ENCODE results near the gene KCTD20.

DNA sequence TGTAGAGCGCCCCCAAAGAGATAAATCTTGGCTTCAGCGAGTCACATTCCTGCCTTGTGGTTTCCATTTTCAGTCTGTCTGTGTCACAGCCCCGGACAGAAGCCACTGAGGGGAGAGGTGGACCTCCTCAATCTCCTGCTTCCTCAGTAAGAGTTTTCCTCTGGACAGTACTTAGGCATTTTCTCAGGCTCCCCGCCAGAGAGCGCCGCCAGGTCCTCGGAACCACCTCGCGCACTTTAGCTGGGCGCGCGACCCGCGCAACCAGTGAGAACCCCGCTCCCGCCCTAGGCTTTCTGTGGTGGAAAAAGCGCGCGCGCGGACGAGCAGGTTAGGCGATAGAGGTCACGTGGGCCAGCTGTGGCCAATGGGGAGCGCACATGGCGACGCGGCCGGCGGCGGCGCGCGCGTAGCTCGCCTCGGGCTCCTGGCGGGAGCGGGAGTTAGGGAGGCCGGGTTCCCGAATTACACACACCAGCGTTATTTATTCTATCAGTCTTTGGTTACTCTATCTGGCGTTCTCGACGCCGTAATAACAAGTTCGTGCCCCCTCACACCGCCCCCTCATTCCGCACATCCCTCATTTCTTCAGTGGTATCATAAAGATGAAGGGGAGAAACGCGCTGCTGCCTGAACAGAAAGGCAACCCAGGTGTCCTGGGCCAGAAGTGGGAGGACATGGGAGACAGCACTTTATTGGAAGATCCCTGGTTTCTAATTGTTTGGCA, 19.5 kb upstream of the KCTD20 start:
- TF ChIP-seq, protein P1, sequence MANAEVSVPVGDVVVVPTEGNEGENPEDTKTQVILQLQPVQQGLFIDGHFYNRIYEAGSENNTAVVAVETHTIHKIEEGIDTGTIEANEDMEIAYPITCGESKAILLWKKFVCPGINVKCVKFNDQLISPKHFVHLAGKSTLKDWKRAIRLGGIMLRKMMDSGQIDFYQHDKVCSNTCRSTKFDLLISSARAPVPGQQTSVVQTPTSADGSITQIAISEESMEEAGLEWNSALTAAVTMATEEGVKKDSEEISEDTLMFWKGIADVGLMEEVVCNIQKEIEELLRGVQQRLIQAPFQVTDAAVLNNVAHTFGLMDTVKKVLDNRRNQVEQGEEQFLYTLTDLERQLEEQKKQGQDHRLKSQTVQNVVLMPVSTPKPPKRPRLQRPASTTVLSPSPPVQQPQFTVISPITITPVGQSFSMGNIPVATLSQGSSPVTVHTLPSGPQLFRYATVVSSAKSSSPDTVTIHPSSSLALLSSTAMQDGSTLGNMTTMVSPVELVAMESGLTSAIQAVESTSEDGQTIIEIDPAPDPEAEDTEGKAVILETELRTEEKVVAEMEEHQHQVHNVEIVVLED (CRISPR knock-in tag; IDR thresholded peaks at IDR 0.05): peak; percentile 91
- TF ChIP-seq, protein P2, sequence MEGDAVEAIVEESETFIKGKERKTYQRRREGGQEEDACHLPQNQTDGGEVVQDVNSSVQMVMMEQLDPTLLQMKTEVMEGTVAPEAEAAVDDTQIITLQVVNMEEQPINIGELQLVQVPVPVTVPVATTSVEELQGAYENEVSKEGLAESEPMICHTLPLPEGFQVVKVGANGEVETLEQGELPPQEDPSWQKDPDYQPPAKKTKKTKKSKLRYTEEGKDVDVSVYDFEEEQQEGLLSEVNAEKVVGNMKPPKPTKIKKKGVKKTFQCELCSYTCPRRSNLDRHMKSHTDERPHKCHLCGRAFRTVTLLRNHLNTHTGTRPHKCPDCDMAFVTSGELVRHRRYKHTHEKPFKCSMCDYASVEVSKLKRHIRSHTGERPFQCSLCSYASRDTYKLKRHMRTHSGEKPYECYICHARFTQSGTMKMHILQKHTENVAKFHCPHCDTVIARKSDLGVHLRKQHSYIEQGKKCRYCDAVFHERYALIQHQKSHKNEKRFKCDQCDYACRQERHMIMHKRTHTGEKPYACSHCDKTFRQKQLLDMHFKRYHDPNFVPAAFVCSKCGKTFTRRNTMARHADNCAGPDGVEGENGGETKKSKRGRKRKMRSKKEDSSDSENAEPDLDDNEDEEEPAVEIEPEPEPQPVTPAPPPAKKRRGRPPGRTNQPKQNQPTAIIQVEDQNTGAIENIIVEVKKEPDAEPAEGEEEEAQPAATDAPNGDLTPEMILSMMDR (IDR thresholded peaks at IDR 0.05 in 2 of 3, conservative IDR thresholded peaks at IDR 0.05 in 1 of 3; ENCODE audit: insufficient read depth in 2 of 3, low read depth in 1 of 3, low read length in 3 of 3): peak; percentile 90 to 95 (median 94)
- TF ChIP-seq ZNF780A (CRISPR knock-in tag; IDR thresholded peaks at IDR 0.05) (no peak), MAFK (IDR thresholded peaks at IDR 0.05; ENCODE audit: low read length) (peak; percentile 44), GTF2F1 (IDR thresholded peaks at IDR 0.05; ENCODE audit: low read depth, low read length) (no peak; the same call in 1 of the 2 replicates), JUNB (CRISPR knock-in tag; conservative IDR thresholded peaks at IDR 0.05) (no peak), GABPB1 (CRISPR knock-in tag; IDR thresholded peaks at IDR 0.05) (peak; percentile 61; the same call in 1 of the 2 replicates), MAFG (tag; conservative IDR thresholded peaks at IDR 0.05) (0 out of 2 replicates have a peak, but pooled peaks have one; percentile 4), JUND (IDR thresholded peaks at IDR 0.05; ENCODE audit: borderline replicate concordance, low read depth, low read length) (peak; percentile 78), JUND (tag; IDR thresholded peaks at IDR 0.05; ENCODE audit: borderline replicate concordance, low read depth, low read length) (no peak; the same call in 2 of the 3 replicates), TAF7 (tag; IDR thresholded peaks at IDR 0.05) (no peak)
